ENCODE results near the gene PAX7.

GRCh38 chr1:18730321-18730720, 99.7 kb downstream of the PAX7 start:
- TF ChIP-seq ZNF232 (CRISPR knock-in tag; IDR thresholded peaks at IDR 0.05) (no peak), MAX (CRISPR knock-in tag; IDR thresholded peaks at IDR 0.05) (no peak), CTCF (IDR thresholded peaks at IDR 0.05) (no peak), KAT7 (CRISPR knock-in tag; IDR thresholded peaks at IDR 0.05; ENCODE audit: borderline replicate concordance) (no peak), TP53 (CRISPR knock-in tag; IDR thresholded peaks at IDR 0.05) (no peak), ELF4 (CRISPR knock-in tag; IDR thresholded peaks at IDR 0.05; ENCODE audit: low read depth) (no peak), FOXK1 (CRISPR knock-in tag; IDR thresholded peaks at IDR 0.05) (no peak), ERG (CRISPR knock-in tag; IDR thresholded peaks at IDR 0.05) (no peak), NR3C1 (CRISPR knock-in tag; conservative IDR thresholded peaks at IDR 0.05; ENCODE audit: low read depth) (no peak), NR2C2 (CRISPR knock-in tag; IDR thresholded peaks at IDR 0.05) (no peak), NFE2L1 (CRISPR knock-in tag; IDR thresholded peaks at IDR 0.05) (no peak), CREM (CRISPR knock-in tag; IDR thresholded peaks at IDR 0.05) (no peak), ZNF138 (CRISPR knock-in tag; conservative IDR thresholded peaks at IDR 0.05) (no peak)
- TF ChIP-seq, protein P1, sequence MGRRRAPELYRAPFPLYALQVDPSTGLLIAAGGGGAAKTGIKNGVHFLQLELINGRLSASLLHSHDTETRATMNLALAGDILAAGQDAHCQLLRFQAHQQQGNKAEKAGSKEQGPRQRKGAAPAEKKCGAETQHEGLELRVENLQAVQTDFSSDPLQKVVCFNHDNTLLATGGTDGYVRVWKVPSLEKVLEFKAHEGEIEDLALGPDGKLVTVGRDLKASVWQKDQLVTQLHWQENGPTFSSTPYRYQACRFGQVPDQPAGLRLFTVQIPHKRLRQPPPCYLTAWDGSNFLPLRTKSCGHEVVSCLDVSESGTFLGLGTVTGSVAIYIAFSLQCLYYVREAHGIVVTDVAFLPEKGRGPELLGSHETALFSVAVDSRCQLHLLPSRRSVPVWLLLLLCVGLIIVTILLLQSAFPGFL (CRISPR knock-in tag; IDR thresholded peaks at IDR 0.05; ENCODE audit: borderline replicate concordance), result no peak
